Activated CD4-positive, alpha-beta T cell treated with anti-CD3 and anti-CD28 coated beads, Interleukin-2, amount 50 U/mL, for 48 hours (primary cell): Measurements from ENCODE around the gene CTRB1.
"Not testable (repeated sequence)": the region's sequence is repeated elsewhere in the genome, so short reads cannot be mapped to it uniquely, and the experiment has no call there.

Source experiments
- DNase-seq, 2 experiments: peaks; one replicate each; pipeline ENCODE4 v3.0.0-alpha.2; 2020

The CTRB1 gene

GRCh38 chr16:75242436-75243078, 23.8 kb downstream of the CTRB1 start:
- not testable (repeated sequence) for DNase-seq

GRCh38 chr16:75243667-75244224, 25.0 kb downstream of the CTRB1 start:
- DNase-seq, result no peak

GRCh38 chr16:75244225-75244809, 25.5 kb downstream of the CTRB1 start:
- no peak for DNase-seq

GRCh38 chr16:75244844-75245758, 26.3 kb downstream of the CTRB1 start:
- DNase-seq, result no peak

GRCh38 chr16:75246504-75247205, 27.9 kb downstream of the CTRB1 start:
- DNase-seq, result no peak

- DNase-seq, result no peak
Measured at GRCh38 chr16:75247249-75247648, 28.5 kb downstream of the CTRB1 start.

GRCh38 chr16:75248142-75248535, 29.4 kb downstream of the CTRB1 start:
- no peak for DNase-seq

- DNase-seq, result no peak
Measured at GRCh38 chr16:75248536-75249380, 30.0 kb downstream of the CTRB1 start.

- no peak for DNase-seq
Measured at GRCh38 chr16:75249441-75249840, 30.7 kb downstream of the CTRB1 start.

GRCh38 chr16:75250089-75250808, 31.5 kb downstream of the CTRB1 start:
- DNase-seq, result no peak

- DNase-seq, result peak in 1 of 2 experiments; percentile 24
Measured at GRCh38 chr16:75250809-75251279, 32.1 kb downstream of the CTRB1 start.

- DNase-seq, result peak; percentile 34 to 36
Measured at GRCh38 chr16:75251280-75252048, 32.7 kb downstream of the CTRB1 start, which contains the start of gene BCAR1. TSS of gene BCAR1 (minus strand) at chr16:75251624. CDS start at chr16:75251482, 142 bp downstream.

- DNase-seq, result no peak
Measured at GRCh38 chr16:75252049-75252864, 33.5 kb downstream of the CTRB1 start.

GRCh38 chr16:75252946-75253911, 34.4 kb downstream of the CTRB1 start:
- DNase-seq, result no peak

- no peak for DNase-seq
Measured at GRCh38 chr16:75254359-75254837, 35.6 kb downstream of the CTRB1 start.

- DNase-seq, result no peak
Measured at GRCh38 chr16:75256059-75256571, 37.3 kb downstream of the CTRB1 start.

GRCh38 chr16:75256696-75257343, 38.0 kb downstream of the CTRB1 start:
- no peak for DNase-seq
